ENCODE results near the gene BACH2. TPM values are rescaled to one million over a fixed set of nuclear protein-coding genes. Genes with fewer than 3 reads are reported as not detected.

BACH2 gene
- total and polyA plus RNA-seq, 10 of the 15 experiments (the other 5 are each of a cell fraction or from before 2014, with no cell fraction given): 0.03 to 0.28 (median 0.04) TPM; not detected in 3

DNA sequence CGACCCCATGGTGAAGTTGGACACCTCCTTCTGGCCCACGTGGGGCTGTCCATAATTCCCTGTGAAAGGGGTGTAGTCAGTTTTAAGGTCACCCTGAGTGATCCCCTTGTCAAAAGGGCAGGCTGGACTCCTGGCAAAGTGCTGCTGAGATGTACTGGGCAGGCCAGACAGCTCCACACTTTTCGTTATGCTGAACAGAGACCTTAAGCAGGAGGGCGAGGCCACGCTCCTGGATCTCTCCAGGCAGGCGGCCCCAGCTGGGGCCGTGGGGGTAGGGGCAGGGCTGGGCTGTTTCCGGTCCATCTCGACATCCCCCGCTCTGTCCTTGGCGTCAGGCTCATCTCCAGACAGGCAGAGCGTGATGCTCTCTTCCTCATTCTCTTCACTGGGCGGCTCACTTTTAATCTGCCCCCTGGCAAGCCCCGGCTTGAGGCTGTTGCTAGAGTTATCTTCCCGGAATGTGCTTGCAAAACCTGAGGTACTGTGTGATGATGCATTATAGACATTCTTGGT is 345.7 kb downstream of the BACH2 start (continued):
- TF ChIP-seq, protein P1, sequence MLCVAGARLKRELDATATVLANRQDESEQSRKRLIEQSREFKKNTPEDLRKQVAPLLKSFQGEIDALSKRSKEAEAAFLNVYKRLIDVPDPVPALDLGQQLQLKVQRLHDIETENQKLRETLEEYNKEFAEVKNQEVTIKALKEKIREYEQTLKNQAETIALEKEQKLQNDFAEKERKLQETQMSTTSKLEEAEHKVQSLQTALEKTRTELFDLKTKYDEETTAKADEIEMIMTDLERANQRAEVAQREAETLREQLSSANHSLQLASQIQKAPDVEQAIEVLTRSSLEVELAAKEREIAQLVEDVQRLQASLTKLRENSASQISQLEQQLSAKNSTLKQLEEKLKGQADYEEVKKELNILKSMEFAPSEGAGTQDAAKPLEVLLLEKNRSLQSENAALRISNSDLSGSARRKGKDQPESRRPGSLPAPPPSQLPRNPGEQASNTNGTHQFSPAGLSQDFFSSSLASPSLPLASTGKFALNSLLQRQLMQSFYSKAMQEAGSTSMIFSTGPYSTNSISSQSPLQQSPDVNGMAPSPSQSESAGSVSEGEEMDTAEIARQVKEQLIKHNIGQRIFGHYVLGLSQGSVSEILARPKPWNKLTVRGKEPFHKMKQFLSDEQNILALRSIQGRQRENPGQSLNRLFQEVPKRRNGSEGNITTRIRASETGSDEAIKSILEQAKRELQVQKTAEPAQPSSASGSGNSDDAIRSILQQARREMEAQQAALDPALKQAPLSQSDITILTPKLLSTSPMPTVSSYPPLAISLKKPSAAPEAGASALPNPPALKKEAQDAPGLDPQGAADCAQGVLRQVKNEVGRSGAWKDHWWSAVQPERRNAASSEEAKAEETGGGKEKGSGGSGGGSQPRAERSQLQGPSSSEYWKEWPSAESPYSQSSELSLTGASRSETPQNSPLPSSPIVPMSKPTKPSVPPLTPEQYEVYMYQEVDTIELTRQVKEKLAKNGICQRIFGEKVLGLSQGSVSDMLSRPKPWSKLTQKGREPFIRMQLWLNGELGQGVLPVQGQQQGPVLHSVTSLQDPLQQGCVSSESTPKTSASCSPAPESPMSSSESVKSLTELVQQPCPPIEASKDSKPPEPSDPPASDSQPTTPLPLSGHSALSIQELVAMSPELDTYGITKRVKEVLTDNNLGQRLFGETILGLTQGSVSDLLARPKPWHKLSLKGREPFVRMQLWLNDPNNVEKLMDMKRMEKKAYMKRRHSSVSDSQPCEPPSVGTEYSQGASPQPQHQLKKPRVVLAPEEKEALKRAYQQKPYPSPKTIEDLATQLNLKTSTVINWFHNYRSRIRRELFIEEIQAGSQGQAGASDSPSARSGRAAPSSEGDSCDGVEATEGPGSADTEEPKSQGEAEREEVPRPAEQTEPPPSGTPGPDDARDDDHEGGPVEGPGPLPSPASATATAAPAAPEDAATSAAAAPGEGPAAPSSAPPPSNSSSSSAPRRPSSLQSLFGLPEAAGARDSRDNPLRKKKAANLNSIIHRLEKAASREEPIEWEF (IDR thresholded peaks at IDR 0.05; ENCODE audit: insufficient replicate concordance, low read depth, low read length): no peak
- TF ChIP-seq, protein P2, sequence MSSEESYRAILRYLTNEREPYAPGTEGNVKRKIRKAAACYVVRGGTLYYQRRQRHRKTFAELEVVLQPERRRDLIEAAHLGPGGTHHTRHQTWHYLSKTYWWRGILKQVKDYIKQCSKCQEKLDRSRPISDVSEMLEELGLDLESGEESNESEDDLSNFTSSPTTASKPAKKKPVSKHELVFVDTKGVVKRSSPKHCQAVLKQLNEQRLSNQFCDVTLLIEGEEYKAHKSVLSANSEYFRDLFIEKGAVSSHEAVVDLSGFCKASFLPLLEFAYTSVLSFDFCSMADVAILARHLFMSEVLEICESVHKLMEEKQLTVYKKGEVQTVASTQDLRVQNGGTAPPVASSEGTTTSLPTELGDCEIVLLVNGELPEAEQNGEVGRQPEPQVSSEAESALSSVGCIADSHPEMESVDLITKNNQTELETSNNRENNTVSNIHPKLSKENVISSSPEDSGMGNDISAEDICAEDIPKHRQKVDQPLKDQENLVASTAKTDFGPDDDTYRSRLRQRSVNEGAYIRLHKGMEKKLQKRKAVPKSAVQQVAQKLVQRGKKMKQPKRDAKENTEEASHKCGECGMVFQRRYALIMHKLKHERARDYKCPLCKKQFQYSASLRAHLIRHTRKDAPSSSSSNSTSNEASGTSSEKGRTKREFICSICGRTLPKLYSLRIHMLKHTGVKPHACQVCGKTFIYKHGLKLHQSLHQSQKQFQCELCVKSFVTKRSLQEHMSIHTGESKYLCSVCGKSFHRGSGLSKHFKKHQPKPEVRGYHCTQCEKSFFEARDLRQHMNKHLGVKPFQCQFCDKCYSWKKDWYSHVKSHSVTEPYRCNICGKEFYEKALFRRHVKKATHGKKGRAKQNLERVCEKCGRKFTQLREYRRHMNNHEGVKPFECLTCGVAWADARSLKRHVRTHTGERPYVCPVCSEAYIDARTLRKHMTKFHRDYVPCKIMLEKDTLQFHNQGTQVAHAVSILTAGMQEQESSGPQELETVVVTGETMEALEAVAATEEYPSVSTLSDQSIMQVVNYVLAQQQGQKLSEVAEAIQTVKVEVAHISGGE (CRISPR knock-in tag; IDR thresholded peaks at IDR 0.05): no peak
- TF ChIP-seq SUZ12 (IDR thresholded peaks at IDR 0.05; ENCODE audit: unreplicated experiment): no peak
- no peak for TF ChIP-seq POU2F2 (IDR thresholded peaks at IDR 0.05; ENCODE audit: borderline replicate concordance, low read depth, low read length)
